Astrocyte (in vitro differentiated cells and primary cell): Measurements from ENCODE around the gene SHISA3. TPM values are rescaled to one million over a fixed set of nuclear protein-coding genes. Genes with fewer than 3 reads are reported as not detected.
A peak's percentile ranks its signal among the peaks of the same experiment; 100 is the strongest.
"Not testable (repeated sequence)": the region's sequence is repeated elsewhere in the genome, so short reads cannot be mapped to it uniquely, and the experiment has no call there.

ENCODE experiments used
- DNase-seq: peaks from one replicate; pipeline ENCODE4 v3.0.0-alpha.2; 2010; ENCODE audit warnings: low read depth
- FAIRE-seq: peaks from 2 replicates; lab custom pipeline; 2011; peaks lifted over from hg19 to GRCh38; lab: Jason Lieb, UNC
- H2AFZ ChIP-seq: 2 replicates; pipeline ENCODE4 v1.6.0; 2012; ENCODE audit warnings: low read depth, low read length, inconsistent platforms
- H3K27ac ChIP-seq: 2 replicates; pipeline ENCODE4 v1.5.1; 2011; ENCODE audit warnings: low read depth, low read length, inconsistent platforms
- H3K27me3 ChIP-seq: 2 replicates; pipeline ENCODE4 v1.6.0; 2011; ENCODE audit warnings: low read length, inconsistent platforms; ENCODE audit not compliant: insufficient read depth
- H3K36me3 ChIP-seq: 2 replicates; pipeline ENCODE4 v1.5.1; 2011; ENCODE audit warnings: low read length, inconsistent platforms; ENCODE audit not compliant: insufficient read depth
- H3K4me1 ChIP-seq: 2 replicates; pipeline ENCODE4 v1.5.1; 2011; ENCODE audit warnings: low read length, inconsistent platforms; ENCODE audit not compliant: insufficient read depth
- H3K4me2 ChIP-seq: 2 replicates; pipeline ENCODE4 v1.6.0; 2012; ENCODE audit warnings: low read length, inconsistent platforms
- H3K4me3 ChIP-seq: 2 replicates; pipeline ENCODE4 v1.5.1; 2011; ENCODE audit warnings: low read depth, mild to moderate bottlenecking, low read length, inconsistent platforms; ENCODE audit not compliant: insufficient read depth
- H3K79me2 ChIP-seq: 2 replicates; pipeline ENCODE4 v1.6.0; 2012; ENCODE audit warnings: mild to moderate bottlenecking, low read length, inconsistent platforms; ENCODE audit not compliant: insufficient read depth
- H3K9ac ChIP-seq: 2 replicates; pipeline ENCODE4 v1.6.0; 2012; ENCODE audit warnings: mild to moderate bottlenecking, low read length, inconsistent platforms
- H3K9me3 ChIP-seq: 2 replicates; pipeline ENCODE4 v1.5.1; 2012; ENCODE audit warnings: low read depth, mild to moderate bottlenecking, low read length, inconsistent platforms; ENCODE audit not compliant: insufficient read depth
- H4K20me1 ChIP-seq: 2 replicates; pipeline ENCODE4 v1.6.0; 2012; ENCODE audit warnings: low read length, inconsistent platforms; ENCODE audit not compliant: insufficient read depth
- H3K27ac Mint-ChIP-seq: one replicate; pipeline ENCODE4 v1.8.0; 2021; ENCODE audit warnings: mild to moderate bottlenecking, mixed read lengths; ENCODE audit not compliant: unreplicated experiment
- H3K27me3 Mint-ChIP-seq: one replicate; pipeline ENCODE4 v1.8.0; 2021; ENCODE audit warnings: low read depth, mixed read lengths; ENCODE audit not compliant: unreplicated experiment
- H3K36me3 Mint-ChIP-seq: one replicate; pipeline ENCODE4 v1.8.0; 2021; ENCODE audit warnings: low read depth, mixed read lengths; ENCODE audit not compliant: unreplicated experiment
- H3K4me1 Mint-ChIP-seq: one replicate; pipeline ENCODE4 v1.8.0; 2021; ENCODE audit warnings: low read depth, mixed read lengths; ENCODE audit not compliant: unreplicated experiment
- H3K4me3 Mint-ChIP-seq: one replicate; pipeline ENCODE4 v1.8.0; 2021; ENCODE audit warnings: mild to moderate bottlenecking, moderate library complexity, mixed read lengths; ENCODE audit not compliant: unreplicated experiment
- H3K9me3 Mint-ChIP-seq: one replicate; pipeline ENCODE4 v1.8.0; 2021; ENCODE audit warnings: mild to moderate bottlenecking, mixed read lengths; ENCODE audit not compliant: unreplicated experiment
- CTCF ChIP-seq: IDR thresholded peaks from 2 replicates; pipeline ENCODE4 v1.5.1; 2011; ENCODE audit warnings: low read depth, mild to moderate bottlenecking, inconsistent platforms, low read length, moderate library complexity; ENCODE audit not compliant: insufficient read depth
- EZH2 ChIP-seq: IDR thresholded peaks from 2 replicates; pipeline ENCODE4 v1.6.1; 2012; ENCODE audit warnings: mild to moderate bottlenecking, low read length, inconsistent platforms; ENCODE audit not compliant: insufficient read depth
- total RNA-seq: library from RNA; stranded (reverse); gene quantifications from 2 replicates; pipeline ENCODE4 v1.2.1, GENCODE V29; 2021

SHISA3 gene
- total RNA-seq, 1 donor from 2014 or later, result not detected

DNA sequence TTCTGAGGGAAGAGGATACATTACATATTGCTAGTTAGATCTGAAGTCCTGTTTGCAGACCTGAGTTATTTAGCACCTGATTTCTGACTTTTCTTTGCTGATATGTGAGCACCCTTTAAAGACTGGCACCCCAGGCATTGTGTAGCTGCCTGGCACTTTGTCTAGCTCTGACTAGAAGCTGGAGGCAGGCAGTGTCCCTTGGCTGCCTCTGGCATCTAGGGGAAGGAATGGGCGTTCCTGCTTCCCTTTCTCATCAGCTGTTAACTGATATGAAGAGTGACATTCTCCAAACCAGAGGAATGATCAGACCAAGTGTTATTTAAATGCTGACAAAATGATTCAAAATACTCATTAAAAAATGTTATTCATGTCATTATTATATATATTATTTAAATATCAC, 30.3 kb upstream of the SHISA3 start:
- H3K27ac ChIP-seq, result no peak overlapping the region
- Mint-ChIP-seq H3K36me3 (no peaks in the 10 kb centered on the region), H3K27me3 (no peaks in the 10 kb centered on the region), H3K4me3 (no peak overlapping the region), H3K27ac (no peak overlapping the region), H3K4me1 (no peaks in the 10 kb centered on the region), H3K9me3 (peaks cover 2% of the 10 kb centered on the region)
- TF ChIP-seq CTCF, result no peak
- no peak for TF ChIP-seq EZH2
- no peaks in the 10 kb centered on the region for H3K9me3 ChIP-seq
- H3K79me2 ChIP-seq, result no peaks in the 10 kb centered on the region
- no peak overlapping the region for H2AFZ ChIP-seq
- H3K4me2 ChIP-seq, result no peak overlapping the region
- no peaks in the 10 kb centered on the region for H3K4me1 ChIP-seq
- no peaks in the 10 kb centered on the region for H4K20me1 ChIP-seq
- no peak overlapping the region for H3K9ac ChIP-seq
- no peak for FAIRE-seq
- no peaks in the 10 kb centered on the region for H3K27me3 ChIP-seq
- H3K36me3 ChIP-seq, result no peaks in the 10 kb centered on the region
- no peak overlapping the region for H3K4me3 ChIP-seq
- no peak for DNase-seq

GRCh38 chr4:42369489-42369888, 27.8 kb upstream of the SHISA3 start:
- Histone ChIP-seq H2AFZ (no peak overlapping the region), H3K4me1 (no peaks in the 10 kb centered on the region), H3K27ac (no peak overlapping the region), H3K4me2 (no peak overlapping the region), H4K20me1 (no peaks in the 10 kb centered on the region), H3K27me3 (no peaks in the 10 kb centered on the region), H3K36me3 (no peaks in the 10 kb centered on the region), H3K79me2 (no peaks in the 10 kb centered on the region), H3K4me3 (no peak overlapping the region), H3K9me3 (no peaks in the 10 kb centered on the region), H3K9ac (no peak overlapping the region)
- H3K4me1 Mint-ChIP-seq, result no peaks in the 10 kb centered on the region
- no peak for FAIRE-seq
- H3K4me3 Mint-ChIP-seq, result no peak overlapping the region
- peaks cover 2% of the 10 kb centered on the region for H3K9me3 Mint-ChIP-seq
- no peak overlapping the region for H3K27ac Mint-ChIP-seq
- no peaks in the 10 kb centered on the region for H3K36me3 Mint-ChIP-seq
- DNase-seq, result no peak
- TF ChIP-seq CTCF (no peak), EZH2 (no peak)
- H3K27me3 Mint-ChIP-seq, result no peaks in the 10 kb centered on the region

GRCh38 chr4:42371305-42372252, 25.7 kb upstream of the SHISA3 start:
- Mint-ChIP-seq H3K9me3 (peaks cover 2% of the 10 kb centered on the region), H3K4me3 (no peak overlapping the region), H3K36me3 (no peaks in the 10 kb centered on the region), H3K4me1 (no peaks in the 10 kb centered on the region), H3K27ac (no peak overlapping the region), H3K27me3 (no peaks in the 10 kb centered on the region)
- Histone ChIP-seq H3K9me3 (no peaks in the 10 kb centered on the region), H3K36me3 (no peaks in the 10 kb centered on the region), H2AFZ (no peak overlapping the region), H3K9ac (no peak overlapping the region), H3K79me2 (no peaks in the 10 kb centered on the region), H3K4me1 (no peaks in the 10 kb centered on the region), H3K4me2 (no peak overlapping the region), H3K27ac (no peak overlapping the region), H3K27me3 (no peaks in the 10 kb centered on the region), H3K4me3 (no peak overlapping the region), H4K20me1 (no peaks in the 10 kb centered on the region)
- DNase-seq, result peak; percentile 35
- no peak for TF ChIP-seq EZH2
- peak; percentile 61 for TF ChIP-seq CTCF
- no peak for FAIRE-seq

DNA sequence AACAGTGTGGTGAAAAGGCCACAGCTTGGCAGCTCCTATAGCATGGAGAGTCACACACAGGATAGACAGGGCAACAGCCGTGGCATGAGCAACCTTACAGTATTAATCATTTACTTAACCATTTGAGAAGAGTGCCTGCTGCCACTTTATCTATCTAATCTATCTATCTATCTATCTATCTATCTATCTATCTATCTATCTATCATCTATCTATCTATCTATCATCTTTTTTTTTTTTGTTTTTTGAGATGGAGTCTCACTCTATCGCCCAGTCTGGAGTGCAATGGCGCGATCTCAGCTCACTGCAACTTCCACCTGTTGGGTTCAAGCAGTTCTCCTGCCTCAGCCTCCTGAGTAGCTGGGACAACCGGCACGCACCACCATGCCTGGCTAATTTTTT, 25.0 kb upstream of the SHISA3 start:
- H3K27ac Mint-ChIP-seq, H3K9me3 Mint-ChIP-seq, H3K4me3 Mint-ChIP-seq, H3K79me2 ChIP-seq, DNase-seq, H2AFZ ChIP-seq, H3K36me3 Mint-ChIP-seq, H3K27ac ChIP-seq, FAIRE-seq, H3K4me3 ChIP-seq, H4K20me1 ChIP-seq, H3K4me1 Mint-ChIP-seq, H3K9ac ChIP-seq, H3K9me3 ChIP-seq, H3K4me1 ChIP-seq, H3K4me2 ChIP-seq, H3K36me3 ChIP-seq, H3K27me3 ChIP-seq, H3K27me3 Mint-ChIP-seq: not testable (repeated sequence)
